ENCODE results near the gene PDE1C.
"Not testable (repeated sequence)": the region's sequence is repeated elsewhere in the genome, so short reads cannot be mapped to it uniquely, and the experiment has no call there.

The PDE1C gene

GRCh38 chr7:31850066-31850465, 220.1 kb downstream of the PDE1C start:
- DNase-seq (ENCODE audit: low spot score): no peak

GRCh38 chr7:31835471-31835870, 234.7 kb downstream of the PDE1C start:
- no peak for DNase-seq (ENCODE audit: low spot score)

GRCh38 chr7:31833625-31834024, 236.6 kb downstream of the PDE1C start:
- not testable (repeated sequence) for DNase-seq (ENCODE audit: low spot score)

GRCh38 chr7:31828520-31828919, 241.7 kb downstream of the PDE1C start:
- no peak for DNase-seq (ENCODE audit: low spot score)

GRCh38 chr7:31825576-31825975, 244.6 kb downstream of the PDE1C start:
- DNase-seq (ENCODE audit: low spot score): no peak

- no peak for DNase-seq (ENCODE audit: low spot score)
These were observed 251.2 kb downstream of the PDE1C start for GRCh38 chr7:31819031-31819430.

GRCh38 chr7:31816810-31817209, 253.4 kb downstream of the PDE1C start:
- DNase-seq (ENCODE audit: low spot score): no peak

GRCh38 chr7:31815796-31816195, 254.4 kb downstream of the PDE1C start:
- no peak for DNase-seq (ENCODE audit: low spot score)

- DNase-seq (ENCODE audit: low spot score): no peak
These were observed 256.0 kb downstream of the PDE1C start for GRCh38 chr7:31814187-31814586.

GRCh38 chr7:31811650-31812461, 258.4 kb downstream of the PDE1C start:
- DNase-seq (ENCODE audit: low spot score): no peak

- DNase-seq (ENCODE audit: low spot score): no peak
These were observed 264.9 kb downstream of the PDE1C start for GRCh38 chr7:31805209-31805818.

GRCh38 chr7:31796375-31796774, 273.8 kb downstream of the PDE1C start:
- no peak for DNase-seq (ENCODE audit: low spot score)

- no peak for DNase-seq (ENCODE audit: low spot score)
These were observed 275.3 kb downstream of the PDE1C start for GRCh38 chr7:31794851-31795344.

GRCh38 chr7:31791881-31792280, 278.3 kb downstream of the PDE1C start:
- no peak for DNase-seq (ENCODE audit: low spot score)

GRCh38 chr7:31788883-31789680, 281.1 kb downstream of the PDE1C start:
- no peak for DNase-seq (ENCODE audit: low spot score)

- no peak for DNase-seq (ENCODE audit: low spot score)
These were observed 281.8 kb downstream of the PDE1C start for GRCh38 chr7:31788445-31788844.

GRCh38 chr7:31786326-31786725, 283.9 kb downstream of the PDE1C start:
- DNase-seq (ENCODE audit: low spot score): no peak

- no peak for DNase-seq (ENCODE audit: low spot score)
These were observed 285.1 kb downstream of the PDE1C start for GRCh38 chr7:31785101-31785500.

GRCh38 chr7:31783221-31783620, 287.0 kb downstream of the PDE1C start:
- no peak for DNase-seq (ENCODE audit: low spot score)

- no peak for DNase-seq (ENCODE audit: low spot score)
These were observed 287.7 kb downstream of the PDE1C start for GRCh38 chr7:31782411-31782991.

GRCh38 chr7:31778296-31778695, 291.9 kb downstream of the PDE1C start:
- no peak for DNase-seq (ENCODE audit: low spot score)

- no peak for DNase-seq (ENCODE audit: low spot score)
These were observed 293.6 kb downstream of the PDE1C start for GRCh38 chr7:31776616-31777015.
